ENCODE data around the gene OLFML2B.
"Not testable (repeated sequence)": the region's sequence is repeated elsewhere in the genome, so short reads cannot be mapped to it uniquely, and the experiment has no call there.

The OLFML2B gene

DNA sequence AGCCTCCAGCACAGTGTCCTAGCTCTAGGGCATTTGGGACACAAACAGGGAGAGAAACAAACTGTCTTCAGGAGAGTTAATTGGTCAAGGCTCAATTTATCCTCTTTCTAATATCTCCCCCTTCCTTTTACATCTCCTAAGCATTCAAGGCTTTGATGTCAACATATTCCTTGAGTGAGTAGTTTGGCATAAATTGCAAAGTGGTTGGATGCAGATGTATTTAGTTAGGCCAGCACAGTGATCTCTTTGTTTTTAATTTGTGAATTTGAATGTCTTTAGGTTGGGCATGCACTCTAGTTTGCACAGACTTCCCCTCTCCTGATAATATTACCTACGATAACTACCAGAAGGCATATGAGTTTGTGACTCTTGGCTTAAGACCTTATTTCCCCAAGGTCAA lies 12.5 kb upstream of the OLFML2B start:
- DNase-seq (ENCODE audit: low read depth in 4 of 4, low spot score in 1 of 4): no peak

DNA sequence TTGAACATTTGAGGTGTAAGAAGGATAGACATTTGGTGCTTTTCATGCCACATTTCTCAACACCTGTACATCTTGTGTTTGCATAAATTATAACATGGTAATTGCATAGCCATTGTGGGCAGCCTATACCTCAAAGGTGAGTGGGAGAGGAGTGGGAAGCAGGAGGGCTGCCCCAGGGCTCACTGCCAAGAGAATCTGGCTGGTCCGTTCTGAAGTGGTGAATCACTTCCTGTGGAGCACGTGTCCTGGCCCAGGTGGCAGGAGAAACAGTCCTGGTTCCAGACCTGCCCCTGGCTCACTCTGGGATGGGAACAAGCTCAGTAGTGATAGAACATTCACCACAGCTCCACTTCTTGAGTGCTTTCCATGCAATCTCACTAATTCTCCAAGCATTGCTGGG lies 11.6 kb upstream of the OLFML2B start:
- DNase-seq (ENCODE audit: low read depth in 4 of 4, low spot score in 1 of 4): no peak

DNA sequence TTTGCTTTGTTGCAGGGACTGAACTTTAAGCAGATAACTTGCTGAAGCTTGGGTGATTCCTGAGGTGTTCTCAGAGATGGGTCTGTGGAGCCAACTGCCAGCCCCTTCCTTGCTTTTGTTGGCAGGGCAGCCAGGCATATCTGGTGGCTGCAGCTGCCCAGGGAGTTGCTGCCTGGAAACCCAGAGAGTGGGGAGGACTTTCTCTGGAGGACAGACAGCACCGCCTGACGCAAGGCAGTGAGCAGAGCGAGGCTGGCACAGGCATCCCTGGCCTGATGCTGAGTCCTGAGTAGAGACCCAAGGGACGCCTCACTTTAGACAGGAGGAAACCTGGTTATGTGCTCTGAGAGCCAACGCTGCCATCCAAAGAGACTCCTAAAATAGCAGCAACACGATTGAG lies 9.8 kb upstream of the OLFML2B start:
- DNase-seq (ENCODE audit: low read depth in 4 of 4, low spot score in 1 of 4): no peak

DNA sequence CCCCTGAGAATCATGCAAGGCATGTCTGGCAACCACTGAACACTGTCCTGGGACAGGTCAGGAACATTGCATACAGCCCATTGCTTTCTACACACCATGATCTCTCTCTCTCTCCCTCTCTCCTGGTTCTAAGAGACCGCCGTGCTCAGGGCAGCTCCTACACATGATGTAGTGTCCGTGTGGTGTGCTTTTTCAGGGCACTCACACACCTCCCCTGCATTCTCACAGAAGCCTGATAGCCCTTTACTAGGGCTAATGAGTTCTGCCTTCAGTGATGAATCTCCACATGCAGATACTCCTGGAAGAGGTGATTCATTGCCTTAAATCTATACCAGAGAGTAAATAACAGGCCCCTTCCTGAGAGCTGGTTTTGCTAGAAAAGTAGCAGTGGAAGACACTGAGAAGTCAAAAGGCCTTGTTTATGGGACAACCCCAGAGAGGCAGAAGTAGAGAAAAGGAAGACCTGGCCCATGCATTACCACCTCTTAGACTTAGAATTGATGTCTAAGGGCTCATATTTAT lies 7.2 kb upstream of the OLFML2B start:
- DNase-seq (ENCODE audit: low read depth in 4 of 4, low spot score in 1 of 4): no peak

DNA sequence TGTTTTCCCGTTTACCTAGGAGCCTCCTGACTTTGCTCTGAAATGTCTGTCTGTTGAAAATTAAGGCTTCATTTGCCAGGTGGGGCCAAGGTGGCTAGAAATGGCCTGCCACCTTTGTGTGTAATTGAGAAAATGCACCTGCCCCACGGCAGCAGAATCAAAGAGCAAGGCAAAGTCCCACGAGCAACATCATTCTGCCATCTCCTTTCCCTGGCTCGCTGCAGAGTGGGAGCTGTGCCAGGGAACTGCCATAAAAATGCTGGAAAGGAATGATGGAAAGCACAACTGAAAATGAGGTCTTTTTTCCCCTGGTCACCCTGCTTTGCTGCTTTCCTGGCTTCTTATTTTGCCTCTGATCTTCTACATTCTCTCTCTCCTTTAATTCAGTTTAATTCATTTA lies 5.5 kb upstream of the OLFML2B start:
- no peak for DNase-seq (ENCODE audit: low read depth in 4 of 4, low spot score in 1 of 4)

DNA sequence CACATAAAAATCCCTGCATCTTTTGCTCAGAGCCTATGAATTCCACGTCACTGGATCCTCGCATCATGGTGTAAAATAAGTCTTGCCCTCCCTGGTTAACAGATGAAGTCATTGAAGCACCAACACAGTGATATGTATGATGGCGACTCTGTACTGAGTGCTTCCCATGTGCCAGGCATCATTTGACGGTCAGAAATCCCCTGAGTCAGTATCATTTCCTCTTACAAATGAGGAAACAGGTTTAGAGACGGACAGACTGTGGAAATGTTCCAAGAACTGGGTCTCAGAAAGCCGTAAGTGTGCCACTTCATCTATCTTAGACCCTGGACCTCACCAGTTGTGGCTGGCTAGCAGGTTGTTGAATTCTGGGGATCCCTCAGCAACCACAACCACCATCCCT lies 5.1 kb upstream of the OLFML2B start:
- DNase-seq (ENCODE audit: low read depth in 4 of 4, low spot score in 1 of 4): no peak

DNA sequence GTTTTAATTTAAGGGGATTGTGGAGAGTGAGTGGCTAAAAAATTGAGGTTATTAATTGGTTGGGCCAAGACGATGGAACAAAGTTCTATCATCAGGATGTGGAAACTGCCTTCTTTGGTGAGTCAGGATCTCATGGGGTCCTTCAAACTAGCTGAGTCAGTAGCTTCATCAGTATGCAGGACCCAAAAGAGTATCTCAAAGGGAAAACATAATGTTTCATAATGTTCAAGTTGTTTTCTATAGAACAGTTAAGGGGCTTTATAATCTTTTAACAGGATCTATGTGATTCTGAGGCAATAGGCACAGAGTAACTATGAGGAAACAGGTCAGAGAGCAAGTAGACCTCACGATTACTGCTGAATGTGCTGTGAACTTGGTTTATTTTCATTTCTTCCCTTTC lies 3.2 kb upstream of the OLFML2B start:
- no peak for DNase-seq (ENCODE audit: low read depth in 4 of 4, low spot score in 1 of 4)

DNA sequence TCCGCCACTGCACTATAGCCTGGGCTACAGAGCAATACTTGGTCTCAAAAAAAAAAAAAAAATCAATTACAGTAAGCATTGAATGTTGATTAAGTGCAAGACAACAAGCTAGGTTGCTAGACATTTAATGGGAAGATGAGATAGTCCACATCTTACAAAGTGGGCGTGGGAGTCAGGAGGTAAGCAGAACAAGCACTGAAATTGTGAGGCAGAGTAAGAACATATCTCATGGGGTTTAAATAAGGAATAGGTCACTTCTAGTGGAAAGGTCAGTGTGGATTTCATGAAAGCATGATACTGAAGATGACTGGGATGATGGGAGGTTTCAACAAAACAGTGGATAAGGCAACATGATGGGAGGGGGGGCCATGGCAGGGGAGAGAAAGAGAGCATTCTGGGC lies 1.9 kb upstream of the OLFML2B start:
- no peak for DNase-seq (ENCODE audit: low read depth in 4 of 4, low spot score in 1 of 4)

DNA sequence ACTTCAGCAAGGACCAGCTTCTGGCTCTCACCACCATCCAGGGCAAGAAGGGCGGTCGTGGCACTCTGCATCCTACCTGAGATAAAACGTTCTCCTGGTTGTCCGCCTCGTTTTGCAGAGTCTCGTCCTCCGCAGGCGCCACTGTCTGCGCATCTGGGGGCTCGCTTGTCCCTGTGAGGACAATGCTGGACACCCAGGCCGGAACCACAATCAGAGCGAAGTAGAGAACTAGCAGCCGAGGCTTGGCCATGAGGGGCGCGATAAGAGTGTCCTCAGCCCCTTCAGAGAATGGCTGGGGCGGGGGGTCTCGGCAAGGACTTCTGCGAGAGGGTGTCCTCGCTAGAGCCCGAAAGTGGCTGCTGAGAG lies 505 bp downstream of the OLFML2B start:
- no peak for DNase-seq (ENCODE audit: low read depth in 4 of 4, low spot score in 1 of 4)

DNA sequence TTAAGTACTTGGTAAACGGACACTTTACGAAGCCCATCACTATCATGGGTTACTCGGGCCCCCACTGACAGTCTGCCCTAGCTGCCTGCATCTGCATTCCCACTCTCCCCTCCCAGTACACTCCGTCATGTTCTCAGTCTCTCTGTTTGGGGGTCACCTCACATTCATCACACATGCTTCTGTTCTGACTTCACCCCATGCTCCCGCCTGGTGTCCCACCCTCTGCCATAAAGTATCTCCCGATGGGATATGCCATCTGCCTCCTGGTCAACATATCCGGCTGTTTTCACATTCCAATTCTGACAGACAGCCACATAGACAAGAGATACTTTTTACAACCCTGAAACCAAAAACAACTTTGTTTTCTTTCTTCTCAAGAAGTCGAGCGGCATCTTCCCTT lies 1.0 kb downstream of the OLFML2B start:
- DNase-seq (ENCODE audit: low read depth in 4 of 4, low spot score in 1 of 4): no peak

DNA sequence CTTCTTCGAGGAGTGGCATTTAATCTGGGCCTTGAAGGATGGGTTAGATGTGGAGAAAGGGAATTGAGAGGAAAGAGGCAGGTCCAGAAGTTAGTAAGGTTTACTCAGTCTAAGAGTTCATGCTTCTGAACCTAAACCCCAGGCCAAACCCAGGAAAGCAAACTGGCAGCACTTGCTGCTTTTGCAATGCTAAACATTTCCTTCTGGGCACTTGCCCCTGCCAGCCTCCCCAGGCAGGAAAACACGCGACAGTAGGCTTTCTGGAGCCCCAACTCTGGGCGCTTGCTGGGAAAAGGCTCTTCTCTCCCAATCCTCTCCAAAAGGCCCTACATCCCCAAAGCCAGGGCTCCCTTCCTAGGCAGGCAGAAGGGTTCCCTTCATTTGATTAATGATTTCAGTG lies 2.5 kb downstream of the OLFML2B start:
- no peak for DNase-seq (ENCODE audit: low read depth in 4 of 4, low spot score in 1 of 4)

DNA sequence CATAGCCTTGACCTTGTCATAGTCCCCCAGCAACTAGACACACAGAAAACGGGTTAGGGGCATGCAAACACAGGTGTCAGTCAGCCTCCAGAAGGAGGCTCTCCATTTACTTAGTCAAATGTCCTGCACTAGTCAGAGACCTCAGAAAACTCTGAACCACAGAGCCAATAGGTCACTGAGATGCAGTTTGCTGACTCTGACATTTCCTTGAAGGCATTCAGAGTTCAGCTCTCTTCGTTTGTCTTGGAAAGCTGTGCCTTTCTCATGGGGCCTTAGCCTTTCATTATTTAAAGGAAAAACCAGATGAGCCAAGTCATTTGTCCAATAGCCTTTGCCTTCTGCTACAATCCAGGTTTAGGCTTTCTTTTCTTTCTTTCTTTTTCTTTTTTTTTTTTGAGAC lies 3.5 kb downstream of the OLFML2B start:
- DNase-seq (ENCODE audit: low read depth in 4 of 4, low spot score in 1 of 4): no peak

DNA sequence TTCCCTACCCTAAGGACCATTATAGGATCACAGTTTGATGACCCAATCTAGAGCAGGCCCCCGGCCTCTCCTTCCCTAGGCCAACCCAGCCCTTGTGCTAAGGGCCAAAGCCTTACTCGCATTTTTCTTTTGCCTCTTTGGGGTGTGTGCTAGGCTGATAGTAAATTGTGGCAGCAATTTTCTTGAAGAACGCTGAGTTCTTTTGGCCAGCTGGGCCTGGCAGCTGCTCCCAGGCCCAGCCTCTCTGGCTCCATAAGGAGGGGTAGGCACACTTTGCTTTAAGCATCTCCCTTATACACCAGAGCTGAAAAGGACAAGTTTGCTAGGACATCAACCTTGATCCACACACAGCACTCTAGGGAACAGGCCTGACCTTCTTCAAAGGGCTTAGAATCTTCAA lies 4.2 kb downstream of the OLFML2B start:
- no peak for DNase-seq (ENCODE audit: low read depth in 4 of 4, low spot score in 1 of 4)

DNA sequence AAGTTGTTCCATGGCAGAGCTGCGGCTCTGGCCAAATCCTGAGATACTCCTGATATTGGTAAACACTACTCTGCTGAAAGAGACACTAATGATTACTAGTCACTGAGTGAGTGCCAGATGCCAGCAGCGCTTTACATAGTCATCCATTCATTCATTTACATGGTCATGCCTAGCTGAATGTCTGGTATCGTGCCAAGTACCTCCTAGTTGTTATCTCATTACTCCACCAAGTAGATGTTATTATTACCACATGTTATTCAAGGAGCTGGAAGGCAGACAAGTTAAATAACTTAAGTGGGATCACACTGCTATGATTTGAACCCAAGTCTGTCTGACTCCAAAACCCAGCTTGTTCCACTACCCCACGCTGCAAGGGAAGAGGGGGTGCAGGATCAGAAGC lies 4.7 kb downstream of the OLFML2B start:
- DNase-seq (ENCODE audit: low read depth in 4 of 4, low spot score in 1 of 4): no peak

DNA sequence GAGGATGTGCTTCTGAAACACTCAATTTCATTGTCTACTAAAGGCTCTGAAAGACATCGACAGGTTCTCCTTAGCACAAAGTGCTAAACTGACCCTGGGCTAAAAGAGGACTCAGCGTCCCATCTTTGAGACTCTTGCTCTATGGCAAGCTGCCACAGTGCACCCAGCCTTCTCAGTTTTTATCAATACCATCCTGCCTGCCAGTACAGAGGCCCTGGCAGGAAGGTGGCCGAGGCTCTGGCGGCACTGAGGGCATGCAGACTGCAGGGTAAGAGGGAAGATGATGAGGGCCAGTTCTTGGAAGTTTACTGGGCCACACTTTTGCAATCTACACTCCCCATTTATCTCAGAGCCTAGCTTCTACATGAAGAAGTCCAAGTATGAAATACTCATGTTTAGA lies 5.3 kb downstream of the OLFML2B start:
- no peak for DNase-seq (ENCODE audit: low read depth in 4 of 4, low spot score in 1 of 4)

DNA sequence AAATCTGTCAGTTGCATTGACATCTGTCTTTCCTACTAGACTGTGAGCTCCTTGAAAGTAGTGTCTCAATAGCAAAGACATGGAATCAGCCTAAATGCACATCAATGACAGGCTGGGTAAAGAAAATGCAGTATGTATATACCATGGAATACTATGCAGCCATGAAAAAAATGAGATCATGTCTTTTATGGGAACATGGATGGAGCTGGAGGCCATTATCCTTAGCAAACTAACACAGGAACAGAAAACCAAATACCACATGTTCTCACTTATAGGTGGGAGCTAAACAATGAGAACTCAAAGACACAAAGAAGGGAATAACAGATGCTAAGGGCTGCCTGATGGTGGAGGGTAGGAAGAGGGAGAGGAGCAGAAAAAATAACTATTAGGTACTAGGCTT lies 5.9 kb downstream of the OLFML2B start:
- DNase-seq (ENCODE audit: low read depth in 4 of 4, low spot score in 1 of 4): not testable (repeated sequence)

DNA sequence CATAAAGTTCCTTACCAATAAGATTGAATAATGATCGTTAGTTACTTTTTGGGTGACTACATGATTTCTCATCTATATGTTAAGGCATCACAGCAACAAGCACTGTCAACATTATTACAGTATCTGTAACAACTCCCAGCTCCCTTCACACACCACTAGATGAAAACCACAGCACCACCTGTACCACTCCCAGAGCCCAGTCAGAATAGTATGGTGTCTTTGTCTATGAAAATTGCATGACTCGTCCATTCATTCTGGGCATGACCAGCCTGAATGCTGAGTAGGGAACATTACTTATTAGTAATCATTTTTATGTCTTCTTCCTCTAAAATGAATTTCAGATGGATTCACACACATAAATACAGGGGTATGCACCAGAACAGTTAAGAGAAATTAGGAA lies 7.0 kb downstream of the OLFML2B start:
- DNase-seq (ENCODE audit: low read depth in 4 of 4, low spot score in 1 of 4): no peak

DNA sequence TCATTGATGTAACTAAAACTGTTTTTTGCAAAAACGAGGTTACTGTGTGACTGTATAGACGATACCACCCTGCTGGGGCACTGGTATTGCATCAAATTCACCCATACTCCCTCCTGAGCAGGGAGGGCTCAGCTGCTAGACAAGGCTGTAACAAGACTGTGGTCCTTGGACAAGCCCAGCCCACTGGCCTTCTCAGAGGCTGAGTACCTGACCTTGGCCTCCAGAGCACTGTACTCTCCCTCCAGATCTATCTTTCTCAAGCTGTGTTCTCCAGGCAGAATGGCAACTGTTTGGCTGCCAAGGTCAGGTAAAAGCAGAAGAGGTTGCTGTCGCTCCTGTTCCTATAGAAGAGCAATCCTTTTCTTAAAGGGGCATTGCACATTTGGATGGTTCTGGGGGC lies 8.5 kb downstream of the OLFML2B start:
- DNase-seq (ENCODE audit: low read depth in 4 of 4, low spot score in 1 of 4): no peak

DNA sequence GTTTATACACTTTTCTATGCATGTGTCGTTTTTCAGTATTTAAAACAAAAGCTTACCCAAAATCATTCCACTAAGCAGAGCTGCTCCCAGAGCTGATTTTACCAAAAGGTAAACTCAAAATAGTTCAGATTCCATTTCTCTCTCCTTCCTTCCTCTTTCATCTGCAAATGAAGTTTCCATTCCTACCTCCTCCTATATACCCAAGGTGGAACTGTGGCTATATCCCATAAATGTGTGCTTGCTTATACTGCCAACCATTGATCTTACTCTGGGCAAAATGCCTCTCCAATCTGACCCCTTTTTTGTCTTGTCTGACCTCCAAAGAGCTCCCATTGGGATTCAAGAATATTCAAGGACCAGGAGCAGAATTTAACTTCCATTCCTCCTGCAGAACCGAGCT lies 9.5 kb downstream of the OLFML2B start:
- DNase-seq (ENCODE audit: low read depth in 4 of 4, low spot score in 1 of 4): no peak

DNA sequence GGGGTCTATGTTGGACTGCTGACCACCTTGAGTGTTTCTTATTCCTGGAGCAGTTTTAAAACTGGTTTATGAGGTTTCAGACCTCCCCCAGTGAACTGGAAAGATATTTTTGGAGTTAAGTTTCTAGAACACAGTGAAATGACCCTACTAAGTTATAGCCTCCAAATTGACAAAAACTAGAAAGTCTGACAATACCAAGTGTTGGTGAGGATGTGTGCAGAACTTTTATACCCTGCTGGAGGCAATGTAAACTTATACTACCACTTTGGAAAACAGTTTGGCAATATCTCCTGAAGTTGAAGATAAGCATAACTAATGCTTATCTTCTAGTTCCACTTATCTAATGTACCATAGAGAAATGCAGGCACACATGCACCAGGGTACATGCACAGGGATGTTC lies 10.4 kb downstream of the OLFML2B start:
- no peak for DNase-seq (ENCODE audit: low read depth in 4 of 4, low spot score in 1 of 4)

DNA sequence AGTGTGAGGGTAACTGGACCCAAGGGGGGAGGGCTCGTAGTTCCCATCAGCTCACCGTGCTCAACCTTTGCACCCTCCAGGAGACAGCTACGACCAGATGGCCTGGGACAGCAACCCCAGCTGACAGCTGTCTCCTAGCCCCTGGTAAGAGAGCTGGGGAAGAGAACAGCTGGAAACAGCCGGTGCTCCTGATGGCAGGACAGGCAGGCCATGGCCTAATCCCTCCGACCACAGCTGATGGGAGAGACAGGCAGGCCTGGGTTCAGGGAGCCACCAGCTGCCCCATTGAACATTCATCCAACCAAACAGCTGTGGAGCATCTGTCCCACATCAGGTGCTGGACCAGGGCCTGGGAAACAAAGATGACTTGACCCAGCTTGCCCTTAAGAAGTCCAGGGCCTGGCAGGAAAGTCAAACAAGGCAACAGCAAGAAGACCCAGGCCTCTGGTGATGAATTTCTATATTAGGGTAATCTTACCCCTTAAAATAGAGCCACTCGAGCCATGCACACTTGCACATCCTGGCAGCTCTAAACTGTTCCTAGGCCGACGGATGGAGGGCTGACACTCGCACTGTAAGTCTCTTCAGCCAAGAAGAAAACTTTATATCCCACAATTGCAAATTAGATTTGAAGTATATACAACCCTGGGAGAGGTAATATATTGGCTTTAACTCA lies 12.2 kb downstream of the OLFML2B start:
- no peak for DNase-seq (ENCODE audit: low read depth in 4 of 4, low spot score in 1 of 4)

DNA sequence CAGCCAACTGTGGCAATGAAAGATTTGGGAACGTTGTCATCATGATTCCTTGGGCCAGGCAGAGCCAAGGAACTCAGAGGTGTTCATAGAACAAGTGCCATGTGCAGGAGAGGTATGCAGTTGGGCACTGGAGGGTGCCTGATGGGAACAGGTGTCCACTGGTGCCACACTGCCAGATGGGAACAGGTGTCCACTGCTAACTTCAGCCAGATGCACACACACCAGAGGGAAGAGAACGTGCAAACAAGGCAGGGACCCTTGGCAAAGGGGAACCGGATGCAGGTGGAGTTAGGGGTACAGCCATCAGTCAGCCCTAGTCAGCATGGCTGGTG lies 13.5 kb downstream of the OLFML2B start:
- no peak for DNase-seq (ENCODE audit: low read depth in 4 of 4, low spot score in 1 of 4)

DNA sequence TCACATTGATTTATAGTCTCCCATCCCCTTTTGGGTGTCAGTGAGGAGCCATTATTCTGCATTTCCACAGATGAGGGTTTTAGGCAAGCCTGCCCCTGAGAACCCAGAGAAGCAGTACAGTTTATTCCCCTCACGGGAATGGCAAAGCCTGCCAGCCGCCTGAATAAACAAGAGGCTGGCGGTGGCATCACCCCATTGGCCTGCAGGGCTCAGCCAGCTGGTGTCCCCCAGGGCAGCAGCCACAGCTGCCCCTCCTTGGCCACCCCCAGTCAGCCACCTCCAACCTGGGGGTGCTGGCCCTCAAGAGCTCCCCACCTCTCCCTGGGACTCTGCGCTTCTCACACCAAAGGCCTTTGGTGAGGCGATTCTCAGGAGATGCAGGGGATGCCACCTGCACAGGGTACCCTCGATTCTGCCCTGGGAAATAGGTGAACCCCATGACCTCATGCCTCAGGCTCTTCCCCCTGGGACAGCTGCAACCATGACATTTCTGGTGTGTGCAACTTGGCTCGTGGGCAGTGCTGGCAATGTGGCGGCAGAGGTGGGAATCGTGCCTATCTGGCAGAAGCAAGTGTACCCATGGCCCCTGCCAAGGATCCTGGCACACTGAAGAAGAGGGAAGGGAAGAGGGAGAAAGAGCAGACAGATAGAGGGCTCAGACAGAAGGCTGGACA lies 14.0 kb downstream of the OLFML2B start:
- no peak for DNase-seq (ENCODE audit: low read depth in 4 of 4, low spot score in 1 of 4)

All from stimulated activated CD4-positive, alpha-beta T cell treated with anti-CD3 and anti-CD28 coated beads, Interleukin-1b, Interleukin-23, amount 100 ng/mL, for 24 hours (primary cell).